ENCODE data around the gene PRR12.
A peak's percentile ranks its signal among the peaks of the same experiment; 100 is the strongest.
"Not testable (repeated sequence)": the region's sequence is repeated elsewhere in the genome, so short reads cannot be mapped to it uniquely, and the experiment has no call there.

Gene PRR12

GRCh38 chr19:49631610-49632192, 40.7 kb downstream of the PRR12 start:
- Histone ChIP-seq H3K27ac (no peak overlapping the region), H3K9me3 (ENCODE audit: low read depth, low read length) (no peaks in the 10 kb centered on the region), H3K9ac (ENCODE audit: insufficient read length) (no peak overlapping the region), H3K36me3 (ENCODE audit: insufficient read depth, low read length) (peaks cover 5% of the 10 kb centered on the region; the same call in 1 of the 2 replicates), H3K4me3 (no peak overlapping the region)
- DNase-seq (ENCODE audit: low read depth, low spot score) = no peak
- no peak for TF ChIP-seq POLR2AphosphoS5 (IDR thresholded peaks at IDR 0.05; ENCODE audit: borderline replicate concordance, low read depth, low read length)
- no peak for TF ChIP-seq FOXP2 (optimal IDR thresholded peaks at IDR 0.05; ENCODE audit: control extremely low read depth, extremely low read length, insufficient read depth)
- TF ChIP-seq EZH2 (IDR thresholded peaks at IDR 0.05) = no peak

GRCh38 chr19:49632576-49632975, 41.6 kb downstream of the PRR12 start:
- Histone ChIP-seq H3K27ac (no peak overlapping the region), H3K9me3 (ENCODE audit: low read depth, low read length) (no peaks in the 10 kb centered on the region), H3K9ac (ENCODE audit: insufficient read length) (no peak overlapping the region), H3K36me3 (ENCODE audit: insufficient read depth, low read length) (no peaks in the 10 kb centered on the region), H3K4me3 (no peak overlapping the region)
- DNase-seq (ENCODE audit: low read depth, low spot score) = no peak
- TF ChIP-seq EZH2 (IDR thresholded peaks at IDR 0.05) (no peak), FOXP2 (optimal IDR thresholded peaks at IDR 0.05; ENCODE audit: control extremely low read depth, extremely low read length, insufficient read depth) (no peak), POLR2AphosphoS5 (IDR thresholded peaks at IDR 0.05; ENCODE audit: borderline replicate concordance, low read depth, low read length) (no peak)

- not testable (repeated sequence) for H3K9ac ChIP-seq (ENCODE audit: insufficient read length)
These were observed 42.3 kb downstream of the PRR12 start for GRCh38 chr19:49633273-49633672.

GRCh38 chr19:49635530-49636232, 44.7 kb downstream of the PRR12 start:
- Histone ChIP-seq H3K9me3 (ENCODE audit: low read depth, low read length) (no peaks in the 10 kb centered on the region), H3K9ac (ENCODE audit: insufficient read length) (no peak overlapping the region), H3K27ac (peak overlapping the region; percentile 5; the same call in 1 of the 2 replicates), H3K36me3 (ENCODE audit: insufficient read depth, low read length) (no peaks in the 10 kb centered on the region), H3K4me3 (no peak overlapping the region)
- no peak for DNase-seq (ENCODE audit: low read depth, low spot score)
- no peak for TF ChIP-seq EZH2 (IDR thresholded peaks at IDR 0.05)
- no peak; the same call in 1 of the 2 replicates for TF ChIP-seq POLR2AphosphoS5 (IDR thresholded peaks at IDR 0.05; ENCODE audit: borderline replicate concordance, low read depth, low read length)
- TF ChIP-seq FOXP2 (optimal IDR thresholded peaks at IDR 0.05; ENCODE audit: control extremely low read depth, extremely low read length, insufficient read depth) = no peak

More at GRCh38 chr19:49633273-49633672, 42.3 kb downstream of the PRR12 start:
- not testable (repeated sequence) for H3K36me3 ChIP-seq (ENCODE audit: insufficient read depth, low read length); DNase-seq (ENCODE audit: low read depth, low spot score); H3K4me3 ChIP-seq; H3K9me3 ChIP-seq (ENCODE audit: low read depth, low read length)
- peak overlapping the region; percentile 31; the same call in 1 of the 2 replicates for H3K27ac ChIP-seq

GRCh38 chr19:49636233-49636932, 45.4 kb downstream of the PRR12 start:
- Histone ChIP-seq H3K9me3 (ENCODE audit: low read depth, low read length) (no peaks in the 10 kb centered on the region), H3K36me3 (ENCODE audit: insufficient read depth, low read length) (no peaks in the 10 kb centered on the region), H3K27ac (no peak overlapping the region; the same call in 1 of the 2 replicates), H3K9ac (ENCODE audit: insufficient read length) (no peak overlapping the region), H3K4me3 (no peak overlapping the region)
- no peak for DNase-seq (ENCODE audit: low read depth, low spot score)
- no peak for TF ChIP-seq FOXP2 (optimal IDR thresholded peaks at IDR 0.05; ENCODE audit: control extremely low read depth, extremely low read length, insufficient read depth)
- no peak for TF ChIP-seq POLR2AphosphoS5 (IDR thresholded peaks at IDR 0.05; ENCODE audit: borderline replicate concordance, low read depth, low read length)
- no peak for TF ChIP-seq EZH2 (IDR thresholded peaks at IDR 0.05)

- TF ChIP-seq EZH2 (IDR thresholded peaks at IDR 0.05) (no peak), POLR2AphosphoS5 (IDR thresholded peaks at IDR 0.05; ENCODE audit: borderline replicate concordance, low read depth, low read length) (0 out of 2 replicates have a peak, but pooled peaks have one; percentile 35)
These were observed 47.1 kb downstream of the PRR12 start for GRCh38 chr19:49637821-49638738.

GRCh38 chr19:49639401-49640112, 48.6 kb downstream of the PRR12 start:
- H3K9ac ChIP-seq (ENCODE audit: insufficient read length) = peak overlapping the region; percentile 64
- peak overlapping the region; percentile 84 for H3K27ac ChIP-seq
- DNase-seq (ENCODE audit: low read depth, low spot score) = no peak
- H3K36me3 ChIP-seq (ENCODE audit: insufficient read depth, low read length) = no peaks in the 10 kb centered on the region
- peak overlapping the region; percentile 79 for H3K4me3 ChIP-seq
- H3K9me3 ChIP-seq (ENCODE audit: low read depth, low read length) = no peaks in the 10 kb centered on the region
- TF ChIP-seq EZH2 (IDR thresholded peaks at IDR 0.05) = no peak
- no peak for TF ChIP-seq FOXP2 (optimal IDR thresholded peaks at IDR 0.05; ENCODE audit: control extremely low read depth, extremely low read length, insufficient read depth)
- no peak for TF ChIP-seq POLR2AphosphoS5 (IDR thresholded peaks at IDR 0.05; ENCODE audit: borderline replicate concordance, low read depth, low read length)

More at GRCh38 chr19:49637821-49638738, 47.1 kb downstream of the PRR12 start:
- no peak for DNase-seq (ENCODE audit: low read depth, low spot score)
- Histone ChIP-seq H3K4me3 (peak overlapping the region; percentile 73), H3K9ac (ENCODE audit: insufficient read length) (peak overlapping the region; percentile 52), H3K9me3 (ENCODE audit: low read depth, low read length) (no peaks in the 10 kb centered on the region), H3K27ac (peak overlapping the region; percentile 84), H3K36me3 (ENCODE audit: insufficient read depth, low read length) (no peaks in the 10 kb centered on the region)
